ENCODE results near the gene RNF19B.

RNF19B gene

DNA sequence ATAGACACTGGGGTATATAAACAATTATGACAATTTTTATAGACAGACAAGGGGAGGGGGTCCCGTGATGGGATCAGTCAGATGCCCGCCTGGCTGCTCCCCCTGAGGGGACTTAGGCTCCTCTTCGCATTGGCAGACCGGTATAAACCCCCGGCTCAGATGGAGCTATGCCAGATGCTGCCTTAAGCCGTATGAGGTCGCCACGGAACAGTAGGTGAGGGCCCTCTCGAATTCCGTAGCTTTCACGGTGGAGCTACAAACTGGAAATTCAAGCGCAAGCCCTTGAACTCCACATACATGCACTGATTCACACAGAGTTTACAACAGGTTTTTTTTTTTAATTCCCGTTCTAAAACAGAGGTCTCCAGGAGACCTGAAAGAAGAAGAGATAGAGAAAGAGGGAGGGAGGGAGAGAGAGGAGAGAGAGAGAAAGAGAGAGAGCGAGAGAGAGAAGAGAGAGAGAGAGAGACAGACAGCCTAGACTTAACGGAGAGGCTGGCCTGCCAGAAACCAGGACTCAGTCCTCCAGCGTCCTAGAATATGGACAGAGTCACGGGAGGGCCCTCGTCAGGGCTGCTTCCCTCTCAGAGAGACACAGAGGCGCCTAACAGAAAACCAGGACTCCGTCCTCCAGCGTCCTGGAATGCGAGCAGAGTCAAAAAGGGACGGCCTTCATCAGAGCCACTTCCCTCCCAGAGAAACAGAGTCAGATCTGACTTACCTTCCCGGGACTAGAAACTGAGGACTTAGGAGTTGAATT is 39.0 kb downstream of the RNF19B start:
- TF ChIP-seq, protein P1, sequence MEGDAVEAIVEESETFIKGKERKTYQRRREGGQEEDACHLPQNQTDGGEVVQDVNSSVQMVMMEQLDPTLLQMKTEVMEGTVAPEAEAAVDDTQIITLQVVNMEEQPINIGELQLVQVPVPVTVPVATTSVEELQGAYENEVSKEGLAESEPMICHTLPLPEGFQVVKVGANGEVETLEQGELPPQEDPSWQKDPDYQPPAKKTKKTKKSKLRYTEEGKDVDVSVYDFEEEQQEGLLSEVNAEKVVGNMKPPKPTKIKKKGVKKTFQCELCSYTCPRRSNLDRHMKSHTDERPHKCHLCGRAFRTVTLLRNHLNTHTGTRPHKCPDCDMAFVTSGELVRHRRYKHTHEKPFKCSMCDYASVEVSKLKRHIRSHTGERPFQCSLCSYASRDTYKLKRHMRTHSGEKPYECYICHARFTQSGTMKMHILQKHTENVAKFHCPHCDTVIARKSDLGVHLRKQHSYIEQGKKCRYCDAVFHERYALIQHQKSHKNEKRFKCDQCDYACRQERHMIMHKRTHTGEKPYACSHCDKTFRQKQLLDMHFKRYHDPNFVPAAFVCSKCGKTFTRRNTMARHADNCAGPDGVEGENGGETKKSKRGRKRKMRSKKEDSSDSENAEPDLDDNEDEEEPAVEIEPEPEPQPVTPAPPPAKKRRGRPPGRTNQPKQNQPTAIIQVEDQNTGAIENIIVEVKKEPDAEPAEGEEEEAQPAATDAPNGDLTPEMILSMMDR (IDR thresholded peaks at IDR 0.05; ENCODE audit: borderline replicate concordance, insufficient read depth, low read depth, low read length) = no peak
- no peak overlapping the region for H3K4me3 ChIP-seq (ENCODE audit: low read depth, low read length)

DNA sequence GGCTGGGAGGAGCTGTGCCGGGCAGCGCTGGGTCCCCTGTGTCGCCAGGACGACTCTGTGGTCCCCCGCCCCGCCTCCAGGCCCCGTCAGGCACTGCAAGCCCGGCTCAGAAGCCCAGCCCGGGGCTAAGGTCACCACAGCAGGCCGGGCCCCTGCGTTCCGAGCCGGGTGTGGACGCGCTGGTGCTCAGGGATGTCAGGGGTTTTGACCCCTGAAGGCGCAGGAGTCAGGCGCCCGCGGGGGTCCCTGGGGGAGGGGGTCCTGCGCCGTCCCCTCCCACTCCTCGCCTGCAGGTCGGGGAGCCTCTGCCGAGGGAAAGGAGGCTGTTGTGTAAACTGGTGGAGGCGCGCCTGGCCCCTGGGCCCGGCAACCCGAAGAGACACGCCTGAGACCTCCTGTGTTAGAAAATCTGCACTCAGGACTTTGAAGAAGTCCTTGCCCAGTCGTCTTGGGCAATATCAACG is 39.7 kb downstream of the RNF19B start:
- H3K4me3 ChIP-seq (ENCODE audit: low read depth, low read length) = no peak overlapping the region
- TF ChIP-seq, protein P1 (IDR thresholded peaks at IDR 0.05; ENCODE audit: borderline replicate concordance, insufficient read depth, low read depth, low read length) = no peak

DNA sequence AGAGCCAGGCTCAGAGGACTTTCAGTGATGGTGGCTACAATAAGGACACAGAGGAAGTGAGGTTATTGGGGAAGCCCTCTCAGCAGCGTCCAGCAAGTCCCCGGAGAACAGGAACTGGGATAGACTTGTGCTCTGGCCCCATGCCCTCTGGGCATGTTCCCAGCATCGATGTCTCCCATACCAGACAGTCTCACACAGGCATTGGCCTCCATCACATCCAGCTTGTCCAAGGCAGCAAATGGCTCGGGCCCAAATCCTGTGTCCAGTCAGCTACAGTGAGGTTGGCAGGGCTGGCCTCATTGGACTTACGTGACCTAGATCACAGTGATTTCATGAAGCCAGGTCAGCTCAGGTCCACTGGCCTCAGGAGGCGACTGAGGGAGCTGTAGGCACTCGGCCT is 43.8 kb downstream of the RNF19B start:
- no peak overlapping the region for H3K4me3 ChIP-seq (ENCODE audit: low read depth, low read length)
- TF ChIP-seq, protein P1 (IDR thresholded peaks at IDR 0.05; ENCODE audit: borderline replicate concordance, insufficient read depth, low read depth, low read length) = no peak

DNA sequence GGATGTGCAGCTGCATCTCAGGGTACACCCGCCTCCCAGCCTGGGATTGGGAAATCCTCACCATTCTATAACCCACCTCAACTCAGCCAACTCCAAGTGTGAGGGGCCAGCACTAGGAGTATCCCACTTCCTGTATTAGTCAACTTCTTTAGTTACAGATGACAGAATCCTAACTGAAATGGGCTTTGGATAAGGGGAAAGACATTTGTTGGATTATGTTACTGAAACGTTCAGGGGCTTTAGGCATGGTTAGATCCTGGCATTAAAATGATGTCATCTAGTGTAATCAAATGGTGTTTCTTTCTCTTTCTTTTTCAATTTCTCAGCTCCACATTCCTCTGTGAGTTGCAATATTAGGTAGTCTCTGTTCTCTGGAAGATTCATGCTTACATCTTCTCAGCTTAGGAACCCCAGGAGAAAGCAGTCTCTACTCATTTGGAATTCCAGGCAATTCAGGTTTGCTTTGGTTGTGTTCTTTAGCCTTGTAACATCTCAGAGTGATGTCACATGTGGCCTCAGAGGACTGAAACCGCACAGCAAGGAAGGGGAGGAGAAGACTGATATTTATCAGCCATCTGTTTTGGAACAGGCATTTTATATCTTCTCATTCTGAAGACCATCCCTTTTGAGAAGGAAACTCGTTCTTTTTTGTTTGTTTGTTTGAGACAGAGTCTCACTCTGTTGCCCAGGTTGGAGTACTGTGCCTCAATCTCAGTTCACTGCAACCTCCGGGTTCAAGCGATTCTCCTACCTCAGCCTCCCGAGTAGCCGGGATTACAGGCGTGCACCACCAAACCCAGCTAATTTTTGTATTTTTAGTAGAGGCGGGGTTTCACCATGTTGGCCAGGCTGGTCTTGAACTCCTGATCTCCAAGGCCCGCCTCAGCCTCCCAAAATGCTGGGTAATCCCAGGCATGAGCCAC is 44.5 kb downstream of the RNF19B start:
- TF ChIP-seq, protein P1 (IDR thresholded peaks at IDR 0.05; ENCODE audit: borderline replicate concordance, insufficient read depth, low read depth, low read length) = no peak
- H3K4me3 ChIP-seq (ENCODE audit: low read depth, low read length) = no peak overlapping the region

DNA sequence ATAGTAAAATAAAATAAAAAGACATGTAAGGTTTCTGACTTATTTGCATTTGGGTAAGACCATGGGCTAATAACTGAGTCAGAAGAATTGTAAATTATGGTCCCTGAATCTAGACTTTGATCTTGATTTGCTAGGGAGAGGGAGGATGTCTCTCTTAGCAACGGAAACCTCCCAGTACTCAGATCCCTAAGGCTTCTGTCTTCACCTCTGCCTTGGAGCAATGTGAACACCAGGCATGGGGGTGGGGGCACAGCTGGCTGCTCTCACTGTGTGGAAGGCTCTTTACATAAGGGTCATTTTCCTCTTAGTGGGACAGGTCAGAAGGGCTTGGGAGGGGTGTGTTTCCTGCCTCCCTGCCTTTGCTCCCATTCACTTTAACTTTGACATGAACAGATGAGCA is 46.4 kb downstream of the RNF19B start:
- TF ChIP-seq, protein P1 (IDR thresholded peaks at IDR 0.05; ENCODE audit: borderline replicate concordance, insufficient read depth, low read depth, low read length) = no peak
- H3K4me3 ChIP-seq (ENCODE audit: low read depth, low read length) = no peak overlapping the region

DNA sequence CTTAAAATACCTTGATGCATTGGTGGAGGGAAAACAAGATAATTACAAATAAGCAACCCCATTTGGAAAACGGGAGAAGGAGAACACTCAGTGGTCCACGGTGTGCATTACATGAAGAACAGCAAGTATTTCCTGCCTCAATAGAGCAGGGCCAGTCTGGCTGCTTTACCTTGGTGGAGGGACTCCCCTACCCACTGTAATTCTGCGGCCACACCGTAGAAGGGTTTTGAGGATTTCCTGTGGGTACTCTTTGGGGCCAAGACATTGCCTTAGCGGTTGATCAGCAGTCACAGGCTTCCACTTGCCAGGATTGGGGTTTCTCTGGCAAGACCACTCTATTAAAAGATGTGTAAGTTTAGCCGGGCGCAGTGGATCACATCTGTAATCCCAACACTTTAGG is 47.1 kb downstream of the RNF19B start:
- TF ChIP-seq, protein P1 (IDR thresholded peaks at IDR 0.05; ENCODE audit: borderline replicate concordance, insufficient read depth, low read depth, low read length) = no peak
- no peak overlapping the region for H3K4me3 ChIP-seq (ENCODE audit: low read depth, low read length)

Measured in GM12875 (cell line).